GM19395 (cell line): Measurements from ENCODE around the gene BROX.
"Not testable (repeated sequence)": the region's sequence is repeated elsewhere in the genome, so short reads cannot be mapped to it uniquely, and the experiment has no call there.

Experiments
- ATAC-seq: cut with Tn5 transposase; IDR thresholded peaks from one replicate; pipeline ENCODE4 v1.9.1; 2021; ENCODE audit warnings: mild to moderate bottlenecking, moderate library complexity; ENCODE audit not compliant: unreplicated experiment

Gene BROX, protein sequence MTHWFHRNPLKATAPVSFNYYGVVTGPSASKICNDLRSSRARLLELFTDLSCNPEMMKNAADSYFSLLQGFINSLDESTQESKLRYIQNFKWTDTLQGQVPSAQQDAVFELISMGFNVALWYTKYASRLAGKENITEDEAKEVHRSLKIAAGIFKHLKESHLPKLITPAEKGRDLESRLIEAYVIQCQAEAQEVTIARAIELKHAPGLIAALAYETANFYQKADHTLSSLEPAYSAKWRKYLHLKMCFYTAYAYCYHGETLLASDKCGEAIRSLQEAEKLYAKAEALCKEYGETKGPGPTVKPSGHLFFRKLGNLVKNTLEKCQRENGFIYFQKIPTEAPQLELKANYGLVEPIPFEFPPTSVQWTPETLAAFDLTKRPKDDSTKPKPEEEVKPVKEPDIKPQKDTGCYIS

GRCh38 chr1:222712253-222713090 lies at the start of gene BROX, which contains the start of gene AIDA:
TSS of gene BROX (plus strand) at chr1:222712564. CDS start at chr1:222715700, 3,136 bp downstream.
TSS of gene AIDA (minus strand) at chr1:222712491. CDS start at chr1:222712317, 174 bp downstream.
- peak; percentile 83 for ATAC-seq

DNA sequence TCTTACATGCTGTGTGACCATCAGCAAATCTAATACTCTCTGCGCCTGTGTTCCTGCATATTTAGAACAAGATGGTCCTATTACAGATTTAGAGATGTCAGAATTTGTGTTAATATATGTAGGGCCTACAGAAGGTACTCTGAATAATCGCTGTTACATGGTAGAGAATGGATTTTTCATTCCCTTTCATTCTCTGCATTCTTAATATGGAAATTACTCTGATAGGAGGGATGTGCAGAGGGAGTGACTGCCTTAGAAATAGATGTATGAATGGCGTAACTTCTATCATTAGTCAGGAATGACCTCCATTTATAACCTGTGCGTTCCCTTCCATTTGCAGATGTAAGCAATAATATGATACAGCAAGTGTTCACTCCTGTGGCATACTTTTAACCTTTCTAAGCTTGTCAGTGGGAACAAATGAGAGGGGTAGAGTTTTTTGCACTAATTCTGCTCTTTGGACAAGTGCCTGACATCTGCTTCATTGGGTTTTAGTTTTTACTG lies 48.9 kb upstream of the BROX start:
- ATAC-seq: no peak

DNA sequence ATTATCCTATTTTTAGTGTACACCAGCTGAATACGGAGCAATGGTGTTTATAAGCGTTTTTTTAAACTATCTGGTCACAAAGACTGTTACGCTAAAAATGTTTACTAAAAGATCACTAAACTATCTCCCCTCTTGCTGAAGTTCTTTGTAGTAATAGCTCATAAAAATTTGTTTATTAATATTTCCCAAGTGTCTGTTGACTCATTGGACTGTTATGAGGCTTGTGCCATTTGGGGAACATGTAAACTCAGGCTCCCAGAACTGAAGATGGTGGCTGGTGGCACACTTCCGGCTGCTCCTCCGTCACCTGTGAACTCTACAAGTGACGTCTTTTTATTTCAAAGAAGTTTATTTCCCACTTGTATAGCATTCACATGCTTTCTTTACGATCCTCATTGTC lies 46.4 kb upstream of the BROX start:
- no peak for ATAC-seq

- ATAC-seq: not testable (repeated sequence)
These were observed 44.2 kb upstream of the BROX start for GRCh38 chr1:222668184-222668583.

DNA sequence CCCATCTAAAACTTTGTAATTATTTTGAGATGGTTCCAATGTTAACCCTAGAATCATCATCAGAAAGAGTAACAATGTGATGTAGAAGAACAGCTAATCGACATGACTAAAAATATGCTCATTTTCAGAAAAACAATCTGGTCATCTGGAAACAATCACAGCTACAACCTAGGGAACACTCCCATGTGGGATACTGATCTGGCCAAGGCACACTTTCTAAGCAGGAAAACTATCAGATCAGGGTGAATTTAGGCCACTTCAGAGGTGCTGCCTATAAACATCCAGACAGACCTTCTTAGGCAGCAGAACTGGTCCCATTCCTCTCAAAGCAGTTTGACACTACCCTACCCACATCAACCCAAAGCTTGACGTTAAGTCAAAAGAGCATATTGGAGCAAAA lies 43.3 kb upstream of the BROX start:
- not testable (repeated sequence) for ATAC-seq

DNA sequence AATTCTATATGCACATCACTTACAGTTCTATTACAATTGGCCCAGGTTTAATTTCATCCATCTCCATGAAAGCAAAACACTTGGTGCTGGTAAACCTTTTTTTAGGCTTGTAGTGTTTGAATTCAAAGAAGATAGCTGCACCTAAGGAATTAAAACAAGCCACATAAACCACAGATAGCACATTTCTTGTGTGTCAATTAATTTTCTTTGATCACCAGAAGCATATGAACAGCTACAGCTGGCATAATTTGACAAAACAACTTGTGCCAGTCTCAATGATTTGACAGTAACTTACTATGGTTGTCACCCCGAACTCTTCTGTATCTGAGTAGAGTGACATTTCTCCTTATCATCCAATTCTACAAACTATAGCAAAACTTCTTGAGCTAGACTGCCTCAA lies 42.3 kb upstream of the BROX start:
- ATAC-seq: no peak

DNA sequence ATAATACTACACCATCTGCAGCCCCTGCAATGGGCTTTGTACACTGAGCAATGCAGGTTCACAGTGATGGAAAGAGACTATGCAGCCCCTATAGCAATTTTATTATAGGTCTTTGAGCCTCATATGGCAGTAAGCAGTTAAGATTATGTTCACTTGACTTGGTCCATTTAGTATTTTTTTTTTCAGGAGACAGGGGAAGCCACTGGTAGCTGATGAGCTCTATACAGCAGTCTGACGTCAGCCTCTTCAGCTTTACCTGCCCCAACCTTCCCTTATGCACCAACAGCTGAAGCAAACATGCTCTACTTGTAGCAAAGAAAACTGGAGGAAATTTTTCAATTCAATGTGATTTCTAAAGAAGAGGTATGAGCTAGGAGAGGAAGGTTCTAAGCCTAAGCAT lies 32.3 kb upstream of the BROX start:
- ATAC-seq: no peak

DNA sequence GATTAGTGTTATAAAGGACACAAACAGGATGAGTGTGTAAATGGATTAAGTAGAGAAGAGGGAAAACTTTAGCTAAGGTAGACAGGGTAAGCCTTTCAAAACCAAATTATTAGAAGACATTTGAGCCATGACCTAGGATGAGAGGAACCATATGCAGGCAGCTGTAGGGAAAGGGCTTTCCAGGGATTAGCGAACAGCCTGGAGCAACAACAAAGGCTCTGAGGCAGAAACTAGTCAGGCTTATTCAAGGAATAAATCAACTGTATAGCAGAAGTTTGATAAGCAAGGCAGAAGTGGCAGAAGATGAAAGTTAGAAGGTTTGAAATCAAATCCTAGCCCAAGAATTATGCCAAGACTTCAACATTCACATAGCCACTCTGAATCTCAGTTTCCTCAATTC lies 21.3 kb upstream of the BROX start:
- ATAC-seq: no peak

GRCh38 chr1:222694927-222695326 lies 17.4 kb upstream of the BROX start:
- ATAC-seq: no peak

GRCh38 chr1:222696741-222697140 lies 15.6 kb upstream of the BROX start:
- no peak for ATAC-seq

DNA sequence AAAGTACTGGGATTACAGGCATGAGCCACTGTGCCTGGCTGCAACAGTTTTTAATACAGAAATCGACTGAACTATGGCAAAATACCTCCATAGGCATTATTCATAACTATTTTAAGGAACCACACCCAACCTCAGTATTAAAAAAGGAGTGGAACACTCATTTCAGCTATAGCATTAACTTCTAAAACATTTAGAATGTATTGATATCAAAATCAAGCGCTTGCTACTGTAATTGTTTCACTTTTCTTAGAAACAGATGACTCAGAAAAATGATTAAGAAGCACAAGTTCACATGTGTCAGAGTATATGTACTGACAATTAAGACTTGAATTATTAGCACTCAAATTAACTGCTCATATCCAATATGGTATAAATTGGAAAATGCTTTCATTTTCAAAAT lies 15.2 kb upstream of the BROX start:
- ATAC-seq: no peak

DNA sequence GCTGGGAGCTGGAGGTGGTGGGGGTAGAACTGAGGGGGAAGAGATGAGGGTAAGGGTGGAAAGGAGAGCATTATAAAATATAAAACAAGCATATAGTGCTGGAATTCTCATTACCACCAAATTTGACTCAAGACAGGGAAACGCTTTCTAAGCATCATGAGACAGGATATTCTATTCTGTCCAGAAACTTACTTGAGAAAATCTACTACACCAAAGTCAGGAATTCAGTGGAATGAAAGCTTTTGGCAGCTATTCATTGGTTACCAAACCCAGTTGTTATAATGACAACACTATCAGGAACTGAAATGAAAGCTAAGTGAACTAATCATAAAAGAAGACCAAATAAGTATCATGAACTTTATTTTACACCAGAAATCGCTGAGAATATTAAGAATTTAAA lies 14.5 kb upstream of the BROX start:
- no peak for ATAC-seq

DNA sequence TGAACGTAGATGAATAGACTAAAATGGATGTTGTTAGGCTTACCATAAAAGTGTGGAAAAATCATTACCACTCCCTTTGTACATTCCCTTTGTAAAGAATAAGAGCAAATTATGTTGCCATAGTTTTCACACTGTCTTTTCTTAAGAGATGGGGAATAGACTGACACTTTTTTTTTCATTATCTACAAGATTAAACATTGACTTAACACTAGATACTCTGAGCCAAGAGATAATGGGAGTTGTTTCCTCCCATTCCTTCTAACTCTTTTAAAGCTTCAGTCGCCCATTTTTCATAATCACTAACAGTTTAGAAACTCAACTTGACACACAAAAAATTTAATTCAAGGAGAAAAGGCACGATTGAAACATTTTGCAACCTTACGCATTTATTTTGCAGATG lies 10.2 kb upstream of the BROX start:
- no peak for ATAC-seq

DNA sequence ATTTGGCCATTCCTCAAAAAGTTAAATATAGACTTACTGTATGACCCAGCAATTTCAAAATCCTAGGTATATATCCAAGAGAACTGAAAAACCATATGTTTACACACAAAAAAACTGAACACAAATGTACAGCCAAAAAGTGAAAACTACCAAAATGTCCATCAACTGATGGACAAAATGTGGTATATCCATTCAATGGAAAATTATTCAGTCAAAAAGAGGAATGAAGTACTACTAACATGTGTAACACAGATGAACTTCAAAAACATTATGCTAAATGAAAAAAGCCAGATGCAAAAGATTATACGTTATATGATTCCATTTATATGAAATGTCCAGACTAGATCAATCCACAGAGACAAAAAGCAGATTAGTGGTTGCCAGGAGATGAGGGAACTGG lies 8.1 kb upstream of the BROX start:
- no peak for ATAC-seq

DNA sequence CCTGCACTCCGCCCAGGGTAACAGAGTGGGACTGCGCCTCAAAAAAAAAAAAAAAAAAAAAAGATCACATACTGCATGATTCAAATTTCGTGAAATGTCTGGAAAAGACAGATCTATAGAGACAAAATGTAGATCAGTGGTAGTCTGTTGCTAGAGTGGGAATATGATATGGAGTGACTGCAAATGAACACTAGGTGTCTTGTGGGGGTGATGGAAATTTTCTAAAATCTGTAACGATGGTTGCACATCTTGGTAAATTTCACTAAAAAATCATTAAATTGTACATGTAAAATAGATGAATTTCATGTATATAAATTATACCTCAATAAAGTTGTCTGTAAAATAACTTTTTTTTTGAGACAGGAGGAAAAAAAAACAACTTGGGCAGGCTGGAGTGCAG lies 5.5 kb upstream of the BROX start:
- ATAC-seq: no peak

DNA sequence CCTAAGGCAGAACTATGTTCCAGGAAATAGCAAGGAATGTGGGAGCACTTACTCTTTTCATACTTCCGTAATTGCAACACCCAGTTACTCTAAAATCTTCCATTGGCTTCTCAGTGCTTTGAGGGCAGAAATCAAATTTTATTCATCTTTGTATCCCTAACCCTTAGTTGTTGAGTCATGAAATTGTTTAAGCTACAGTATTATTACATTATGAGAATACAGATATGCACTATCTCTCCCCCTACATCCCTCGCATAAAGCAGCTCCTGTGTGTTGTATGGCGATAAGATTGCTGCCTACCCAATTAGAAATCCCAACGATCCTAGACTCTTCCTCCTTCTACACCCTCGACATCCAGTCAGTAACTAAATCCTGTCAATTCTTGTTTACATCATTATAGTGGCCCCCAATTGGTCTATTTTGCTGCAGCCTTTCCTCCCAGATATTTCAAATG lies 2.6 kb upstream of the BROX start:
- ATAC-seq: no peak

GRCh38 chr1:222711319-222712252 lies 778 bp upstream of the BROX start:
- peak; percentile 49 for ATAC-seq

DNA sequence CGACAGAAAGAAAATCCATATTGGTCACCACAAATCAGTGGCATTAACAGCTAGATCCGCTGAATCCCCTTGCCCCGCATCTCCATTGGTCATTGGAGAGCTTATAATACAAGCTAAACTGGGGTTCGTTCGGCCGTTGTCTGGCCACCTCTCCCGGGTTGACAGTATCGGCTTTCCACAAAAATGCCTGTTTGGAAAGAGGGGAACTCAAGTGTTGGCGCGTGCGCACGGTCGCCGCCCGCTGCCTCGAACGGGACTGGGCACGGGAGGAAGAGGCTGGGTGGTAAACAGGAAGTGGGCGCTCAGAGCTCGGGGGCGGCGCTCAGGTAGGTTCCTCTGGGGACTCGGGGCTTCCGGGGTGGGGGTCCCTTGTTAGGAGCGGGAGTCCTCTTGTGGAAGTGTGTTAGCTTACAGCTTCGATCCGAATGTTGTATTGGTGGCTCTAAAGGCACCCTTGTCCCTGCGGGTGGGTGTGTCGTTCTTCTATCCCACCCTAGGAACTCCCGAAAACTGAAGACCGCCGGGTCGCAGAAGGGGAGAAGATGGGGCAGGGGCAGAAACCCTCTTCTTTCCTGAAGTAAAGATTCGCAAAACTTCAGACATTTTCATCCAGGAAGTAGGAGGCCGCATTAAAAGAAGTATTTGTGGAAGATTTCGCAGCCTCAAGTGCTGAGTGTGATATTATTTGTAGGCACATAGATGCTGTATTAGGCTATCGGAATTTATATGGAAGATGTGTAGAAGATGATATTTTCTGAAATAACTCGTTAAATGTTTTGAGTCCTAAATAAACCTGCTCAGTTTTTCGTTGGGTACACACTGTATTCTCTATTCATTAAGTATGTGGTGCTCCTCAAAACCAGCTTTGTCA lies 962 bp downstream of the BROX start:
- ATAC-seq: peak; percentile 64

DNA sequence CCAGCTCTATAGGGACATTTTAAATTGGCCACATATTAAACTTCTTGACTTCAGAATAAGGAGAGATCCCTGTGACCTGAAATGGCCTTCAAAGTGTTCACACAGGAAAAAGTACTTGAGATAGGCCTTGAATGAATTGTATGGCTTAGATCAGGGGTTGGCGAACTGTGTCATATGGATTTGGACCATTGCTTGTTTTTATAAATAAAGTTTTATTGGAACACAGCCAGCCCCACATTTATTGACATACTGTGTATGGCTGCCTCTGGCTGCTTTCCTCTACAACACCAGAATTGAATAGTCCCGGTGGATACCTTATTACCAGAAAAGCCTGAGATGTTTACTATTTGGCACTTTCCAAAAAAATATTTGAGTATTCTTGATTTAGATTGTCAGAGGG lies 4.0 kb downstream of the BROX start:
- ATAC-seq: no peak

DNA sequence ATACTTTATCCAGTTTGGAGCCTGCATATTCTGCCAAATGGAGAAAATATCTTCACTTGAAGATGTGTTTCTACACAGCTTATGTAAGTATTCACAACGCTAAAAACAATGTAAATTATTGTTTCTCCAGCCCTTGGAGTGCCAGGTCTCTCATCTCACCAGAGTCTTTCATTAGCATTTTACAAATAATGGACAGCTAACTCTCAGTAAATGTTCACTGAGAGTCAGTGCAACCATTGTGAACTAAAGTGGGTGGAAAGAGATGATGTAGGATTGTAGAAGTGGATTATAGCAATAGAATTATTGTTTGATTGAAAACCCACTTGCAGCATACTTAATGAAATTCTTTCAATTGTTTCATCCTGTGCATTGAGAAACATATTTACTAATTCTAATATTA lies 16.4 kb downstream of the BROX start:
- no peak for ATAC-seq
